HEK293T (cell line): Measurements from ENCODE around the gene SYMPK.

Source experiments
- ARNT ChIP-seq: fragments of 450-650 bp; IDR thresholded peaks from 2 replicates; pipeline ENCODE4 v1.6.1; 2017; ENCODE audit warnings: mild to moderate bottlenecking
- BHLHE40 ChIP-seq: fragments of 450-650 bp; IDR thresholded peaks from 2 replicates; pipeline ENCODE4 v1.6.1; 2016; ENCODE audit warnings: mild to moderate bottlenecking, moderate library complexity, borderline replicate concordance
- CTBP1 ChIP-seq: fragments of 450-650 bp; IDR thresholded peaks from 2 replicates; pipeline ENCODE4 v1.6.1; 2016; ENCODE audit warnings: borderline replicate concordance
- ELF4 ChIP-seq: fragments of 450-650 bp; IDR thresholded peaks from 2 replicates; pipeline ENCODE4 v1.6.1; 2017; ENCODE audit warnings: antibody characterized with exemption
- FOXA1 ChIP-seq: fragments of 450-650 bp; IDR thresholded peaks from 2 replicates; pipeline ENCODE4 v1.6.1; 2016; ENCODE audit warnings: mild to moderate bottlenecking
- FOXK2 ChIP-seq: fragments of 450-650 bp; IDR thresholded peaks from 2 replicates; pipeline ENCODE4 v1.6.1; 2016; ENCODE audit warnings: mild to moderate bottlenecking
- FOXM1 ChIP-seq: fragments of 450-650 bp; IDR thresholded peaks from 2 replicates; pipeline ENCODE4 v1.6.1; 2017; ENCODE audit warnings: mild to moderate bottlenecking, borderline replicate concordance
- HDGF ChIP-seq: fragments of 450-650 bp; IDR thresholded peaks from 2 replicates; pipeline ENCODE4 v1.6.1; 2017; ENCODE audit warnings: antibody characterized with exemption, borderline replicate concordance
- LEF1 ChIP-seq: fragments of 450-650 bp; IDR thresholded peaks from 2 replicates; pipeline ENCODE4 v1.6.1; 2017; ENCODE audit warnings: mild to moderate bottlenecking, borderline replicate concordance
- SP1 ChIP-seq: fragments of 450-650 bp; IDR thresholded peaks from 2 replicates; pipeline ENCODE4 v1.6.1; 2017
- SUZ12 ChIP-seq: fragments of 450-650 bp; IDR thresholded peaks from 2 replicates; pipeline ENCODE4 v1.6.1; 2016; ENCODE audit warnings: mild to moderate bottlenecking
- TARDBP ChIP-seq: fragments of 450-650 bp; IDR thresholded peaks from 2 replicates; pipeline ENCODE4 v1.6.1; 2016
- ZNF384 ChIP-seq: fragments of 450-650 bp; IDR thresholded peaks from 2 replicates; pipeline ENCODE4 v1.6.1; 2016
- TF ChIP-seq, protein P1 (sequence below): fragments of 450-650 bp; IDR thresholded peaks from 2 replicates; pipeline ENCODE4 v1.6.1; 2016

DNA sequence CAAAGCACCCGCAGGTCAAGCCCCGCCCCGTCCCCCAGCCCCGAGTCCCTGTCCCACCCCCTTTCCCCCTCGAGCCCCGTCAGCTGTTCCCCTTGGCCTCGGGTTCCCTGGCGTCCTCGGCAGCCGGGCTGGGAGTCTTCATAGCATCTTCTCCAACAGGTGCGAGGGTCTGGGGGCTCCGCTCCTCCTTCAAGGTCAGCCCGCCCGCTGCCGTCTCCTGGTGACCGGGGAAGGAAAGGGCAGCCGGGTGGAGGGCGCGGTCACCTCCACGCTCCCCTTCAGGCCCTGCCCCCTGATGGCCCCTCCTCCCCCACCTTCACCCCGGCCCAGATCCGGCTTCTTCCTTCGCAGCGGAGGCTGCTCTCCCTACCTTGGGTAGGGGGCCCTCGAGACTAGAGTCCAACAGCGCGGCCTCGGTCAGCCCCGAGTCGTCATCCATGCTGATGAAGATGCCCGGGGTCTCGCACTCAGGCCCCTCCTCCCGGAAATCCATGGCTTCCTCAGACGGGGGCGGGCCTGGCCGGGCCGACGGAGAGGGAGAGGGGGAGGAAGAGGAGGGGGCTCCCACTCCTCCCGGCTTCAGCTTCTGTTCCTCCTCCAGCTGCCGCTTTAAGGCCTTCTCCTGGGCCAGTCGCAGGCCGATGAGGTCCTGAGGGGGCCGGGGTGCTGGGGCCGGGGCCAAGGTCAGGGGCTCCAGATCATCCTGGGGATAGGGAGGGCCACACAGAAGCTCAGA is 47.3 kb downstream of the SYMPK start:
- no peak for TF ChIP-seq ELF4
- no peak for TF ChIP-seq ARNT
- TF ChIP-seq SUZ12 = no peak
- no peak for TF ChIP-seq CTBP1
- no peak for TF ChIP-seq BHLHE40
- TF ChIP-seq LEF1 = no peak
- TF ChIP-seq FOXM1 = no peak
- TF ChIP-seq HDGF = no peak
- no peak for TF ChIP-seq FOXA1
- no peak for TF ChIP-seq SP1
- no peak for TF ChIP-seq TARDBP
- no peak for TF ChIP-seq ZNF384
- no peak for TF ChIP-seq FOXK2
- TF ChIP-seq, protein P1, sequence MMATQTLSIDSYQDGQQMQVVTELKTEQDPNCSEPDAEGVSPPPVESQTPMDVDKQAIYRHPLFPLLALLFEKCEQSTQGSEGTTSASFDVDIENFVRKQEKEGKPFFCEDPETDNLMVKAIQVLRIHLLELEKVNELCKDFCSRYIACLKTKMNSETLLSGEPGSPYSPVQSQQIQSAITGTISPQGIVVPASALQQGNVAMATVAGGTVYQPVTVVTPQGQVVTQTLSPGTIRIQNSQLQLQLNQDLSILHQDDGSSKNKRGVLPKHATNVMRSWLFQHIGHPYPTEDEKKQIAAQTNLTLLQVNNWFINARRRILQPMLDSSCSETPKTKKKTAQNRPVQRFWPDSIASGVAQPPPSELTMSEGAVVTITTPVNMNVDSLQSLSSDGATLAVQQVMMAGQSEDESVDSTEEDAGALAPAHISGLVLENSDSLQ = no peak
